DMS114 treated with DMSO at 0.1 percent for 48 hours (cell line): ENCODE results near the gene CPEB3.
"Not testable (repeated sequence)": the region's sequence is repeated elsewhere in the genome, so short reads cannot be mapped to it uniquely, and the experiment has no call there.

Source experiments
- DNase-seq: peaks from one replicate; lab custom pipeline; 2025; ENCODE audit not compliant: unreplicated experiment; lab: John Stamatoyannopoulos, UW

The CPEB3 gene

DNA sequence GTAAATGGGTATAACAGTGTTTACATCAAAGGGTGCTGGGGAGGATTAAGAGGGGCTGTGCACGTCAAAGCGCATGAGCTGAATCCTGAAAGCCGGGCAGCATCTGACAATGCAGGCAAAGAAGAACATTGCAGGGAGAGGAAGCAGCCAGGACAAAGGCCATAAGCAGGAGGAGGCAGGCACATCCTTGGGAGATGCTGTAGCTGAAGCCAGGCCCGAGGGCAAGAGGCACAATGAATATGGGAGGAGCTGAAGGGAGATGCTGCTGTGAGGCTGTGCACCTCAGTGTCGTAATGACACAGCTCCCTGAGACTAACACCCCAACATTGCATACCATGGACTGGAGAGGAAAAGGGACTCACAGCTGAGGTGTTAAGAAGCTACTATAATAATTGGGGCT, 238.1 kb downstream of the CPEB3 start:
- no peak for DNase-seq

DNA sequence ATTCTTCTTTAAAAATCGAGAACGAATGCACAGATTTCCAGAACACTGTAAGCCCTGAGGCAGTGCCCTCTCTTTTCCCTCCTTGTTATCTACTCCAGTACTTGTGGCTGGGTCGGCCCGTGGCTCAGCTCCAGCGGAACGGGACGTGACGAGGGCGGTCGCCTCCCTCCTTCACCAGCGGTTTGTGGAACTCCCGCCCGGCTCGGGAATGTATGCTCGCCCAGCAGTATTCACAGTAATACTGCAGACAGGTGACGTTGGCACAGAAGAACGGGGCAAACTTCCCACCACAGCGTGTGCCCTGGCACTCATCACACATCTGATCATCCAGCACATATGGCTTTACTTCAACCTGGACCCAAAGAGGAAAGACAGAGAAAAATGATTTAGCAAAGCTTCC, 238.8 kb downstream of the CPEB3 start:
- no peak for DNase-seq

DNA sequence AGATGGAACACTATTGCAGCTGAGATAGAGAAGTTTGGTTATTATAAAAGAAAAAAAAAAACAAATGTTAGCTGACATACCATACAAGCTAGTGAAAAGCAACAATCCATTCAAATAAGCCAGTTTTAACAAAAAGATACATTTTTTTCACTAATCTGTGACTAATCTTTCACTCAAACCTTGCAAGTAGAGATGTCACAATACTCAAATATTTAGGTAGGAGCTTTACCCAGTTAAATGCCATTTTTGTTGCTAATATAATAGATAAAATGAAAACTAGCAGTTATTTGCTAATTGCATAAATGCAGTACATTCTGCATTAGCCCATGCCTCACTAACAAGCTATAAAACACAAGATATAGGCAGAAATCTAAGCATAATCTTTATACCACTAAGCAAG, 243.7 kb downstream of the CPEB3 start:
- DNase-seq = no peak

DNA sequence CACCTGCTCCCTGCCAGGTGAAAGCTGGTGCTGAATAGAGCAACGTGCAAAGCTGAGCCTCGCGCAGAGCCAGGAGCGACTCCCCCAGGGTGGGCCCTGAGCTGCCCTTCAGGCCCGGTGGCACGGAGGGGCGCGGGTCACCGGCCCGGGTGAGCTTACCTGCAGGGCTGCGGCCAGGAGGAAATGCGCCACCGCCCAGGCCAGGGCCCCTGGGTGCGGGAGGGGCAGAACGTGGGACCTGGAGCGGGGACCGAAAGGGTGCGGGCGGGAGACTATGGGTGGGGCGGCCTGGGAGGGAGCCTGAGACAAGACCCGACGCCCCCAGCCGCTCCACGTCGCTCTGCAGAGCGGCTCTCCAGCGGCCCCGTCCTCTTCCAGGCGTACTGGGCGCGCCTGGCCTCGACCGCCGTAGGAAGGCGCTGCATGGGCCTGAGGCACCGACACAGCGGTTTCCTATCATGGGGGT, 245.2 kb downstream of the CPEB3 start:
- DNase-seq = no peak

DNA sequence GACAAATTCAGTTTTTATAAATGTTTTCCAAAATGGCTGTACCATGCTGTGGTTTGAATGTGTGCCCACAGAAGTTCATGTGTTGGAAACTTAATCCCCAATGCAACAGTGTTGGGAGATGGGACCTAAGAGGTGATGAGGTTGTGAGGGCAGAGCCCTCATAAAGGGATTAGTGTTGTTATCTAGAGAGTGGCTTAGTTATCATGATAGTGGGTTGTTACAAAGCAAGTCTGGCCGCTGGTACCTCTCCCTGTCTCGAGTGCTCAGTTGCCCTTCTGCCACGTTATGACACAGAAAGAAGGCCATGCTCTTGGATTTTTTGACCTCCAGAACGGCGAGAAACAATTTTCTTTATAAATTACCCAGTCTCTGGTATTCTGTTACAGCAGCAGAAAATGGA, 248.3 kb downstream of the CPEB3 start:
- no peak for DNase-seq

DNA sequence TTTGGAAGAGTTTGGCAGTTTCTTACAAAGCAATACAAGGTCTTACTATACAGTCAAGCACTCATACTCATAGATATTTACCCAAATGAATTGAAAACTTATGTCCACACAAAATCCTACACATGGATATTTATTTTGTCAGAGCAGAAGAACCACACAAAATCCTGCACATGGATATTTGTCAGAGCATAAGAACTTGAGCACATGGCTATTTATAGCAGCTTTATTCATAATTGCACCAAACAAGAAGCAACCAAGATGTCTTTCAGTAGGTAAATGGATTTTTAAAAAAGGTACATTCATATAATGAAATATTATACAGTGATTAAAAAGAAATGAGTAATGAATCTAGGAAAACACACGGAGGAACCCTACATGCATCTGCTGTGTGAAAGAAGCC, 251.9 kb downstream of the CPEB3 start:
- DNase-seq = no peak

DNA sequence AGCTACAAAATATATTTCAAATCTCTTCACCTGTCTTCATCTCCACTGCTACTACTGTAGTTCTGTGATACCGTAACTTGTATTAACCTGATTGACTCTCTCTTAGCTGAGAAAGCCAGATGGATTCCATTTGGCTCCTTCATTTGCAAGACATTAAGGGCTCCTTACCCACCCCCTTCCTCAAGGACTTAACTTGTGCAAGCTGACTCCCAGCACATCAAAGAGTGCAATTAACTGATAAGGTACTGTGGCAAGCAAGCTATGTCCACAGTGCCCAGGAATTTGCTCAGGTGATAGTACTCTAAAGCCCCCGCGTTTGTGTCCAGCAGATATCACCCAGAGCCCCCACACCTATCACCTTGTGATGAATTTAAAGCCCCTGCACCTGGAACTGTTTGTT, 257.8 kb downstream of the CPEB3 start:
- DNase-seq = not testable (repeated sequence)

DNA sequence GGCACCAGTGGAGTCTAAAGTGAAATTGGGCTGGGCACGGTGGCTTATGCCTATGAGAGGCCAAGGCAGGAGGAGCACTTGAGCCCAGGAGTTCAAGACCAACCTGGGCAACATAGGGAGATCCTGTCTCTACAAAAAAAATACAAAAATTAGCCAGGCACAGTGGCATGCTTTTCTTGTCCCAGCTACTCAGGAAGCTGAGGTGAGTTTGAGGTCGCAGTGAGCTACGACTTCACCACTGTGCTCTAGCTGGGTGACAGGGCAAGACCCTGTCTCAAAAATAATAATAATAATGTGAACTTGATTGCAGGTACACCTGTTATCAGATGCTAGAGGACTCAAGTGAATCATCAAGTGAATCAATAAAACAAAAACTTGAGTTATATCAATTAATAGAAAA, 259.3 kb downstream of the CPEB3 start:
- no peak for DNase-seq

DNA sequence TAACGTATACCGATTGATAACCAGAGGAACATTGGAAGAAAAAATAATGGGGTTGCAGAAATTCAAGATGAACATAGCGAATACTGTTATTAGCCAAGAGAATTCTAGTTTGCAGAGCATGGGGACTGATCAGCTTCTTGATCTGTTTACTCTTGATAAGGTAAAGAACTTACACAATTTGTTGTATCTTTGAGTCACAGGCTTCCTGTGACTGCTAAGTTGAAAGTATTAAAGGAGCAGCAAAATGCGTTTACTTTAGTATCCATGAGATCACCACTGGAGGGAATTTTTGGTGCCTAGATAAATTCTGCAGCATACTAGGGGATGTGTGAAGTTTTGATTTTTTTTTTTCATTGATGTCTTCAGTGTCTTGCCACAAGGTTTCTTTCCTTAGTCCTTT, 263.7 kb downstream of the CPEB3 start:
- no peak for DNase-seq

DNA sequence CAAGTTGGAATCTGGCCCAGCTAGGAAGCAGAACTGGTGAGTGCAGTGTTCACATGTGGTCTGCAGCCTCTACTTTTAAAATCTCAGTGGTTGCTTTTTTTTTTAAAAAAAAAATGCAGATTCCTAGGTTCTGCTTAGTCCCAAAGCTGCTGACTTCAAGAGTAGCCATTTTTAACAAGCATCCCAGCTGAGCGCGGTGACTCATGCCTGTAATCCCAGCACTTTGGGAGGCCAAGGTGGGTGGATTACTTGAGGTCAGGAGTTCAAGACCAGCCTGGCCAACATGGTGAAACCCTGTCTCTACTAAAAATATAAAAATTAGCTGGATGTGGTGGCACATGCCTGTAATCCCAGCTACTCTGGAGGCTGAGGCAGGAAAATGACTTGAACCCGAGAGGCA, 265.5 kb downstream of the CPEB3 start:
- DNase-seq = not testable (repeated sequence)

DNA sequence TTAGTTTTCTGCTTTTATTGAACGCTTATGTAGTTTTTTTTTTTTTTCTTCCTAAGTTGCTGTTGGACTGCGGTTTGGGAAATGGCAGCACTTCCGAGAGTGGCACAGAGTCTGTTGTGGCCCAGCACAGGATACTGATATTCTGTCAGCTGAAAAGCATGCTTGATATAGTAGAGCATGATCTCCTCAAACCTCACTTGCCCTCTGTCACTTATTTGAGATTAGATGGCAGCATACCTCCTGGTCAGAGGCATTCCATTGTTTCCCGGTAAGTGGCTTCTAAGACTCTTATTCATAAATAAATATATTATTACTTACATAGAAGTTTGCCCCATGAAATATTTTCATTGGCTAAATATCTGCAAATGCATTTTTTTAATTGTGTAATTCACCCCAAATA, 266.2 kb downstream of the CPEB3 start:
- no peak for DNase-seq

DNA sequence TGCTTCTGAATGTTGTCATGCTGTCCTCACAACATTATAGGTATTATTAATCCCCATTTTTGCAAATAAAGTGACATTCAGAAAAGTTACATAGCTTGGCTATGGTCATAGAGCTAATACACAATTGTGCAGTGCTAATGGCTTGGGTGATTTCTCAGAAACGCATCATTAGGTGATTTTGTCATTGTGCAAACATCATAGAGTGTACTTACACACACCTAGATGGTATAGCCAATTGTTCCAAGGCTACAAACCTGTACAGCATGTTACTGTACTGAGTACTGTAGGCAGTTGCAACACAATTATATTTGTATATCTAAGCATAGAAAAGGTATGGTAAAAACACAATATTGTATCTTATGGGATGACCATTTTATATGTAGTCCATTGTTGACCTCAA, 276.3 kb downstream of the CPEB3 start:
- no peak for DNase-seq

DNA sequence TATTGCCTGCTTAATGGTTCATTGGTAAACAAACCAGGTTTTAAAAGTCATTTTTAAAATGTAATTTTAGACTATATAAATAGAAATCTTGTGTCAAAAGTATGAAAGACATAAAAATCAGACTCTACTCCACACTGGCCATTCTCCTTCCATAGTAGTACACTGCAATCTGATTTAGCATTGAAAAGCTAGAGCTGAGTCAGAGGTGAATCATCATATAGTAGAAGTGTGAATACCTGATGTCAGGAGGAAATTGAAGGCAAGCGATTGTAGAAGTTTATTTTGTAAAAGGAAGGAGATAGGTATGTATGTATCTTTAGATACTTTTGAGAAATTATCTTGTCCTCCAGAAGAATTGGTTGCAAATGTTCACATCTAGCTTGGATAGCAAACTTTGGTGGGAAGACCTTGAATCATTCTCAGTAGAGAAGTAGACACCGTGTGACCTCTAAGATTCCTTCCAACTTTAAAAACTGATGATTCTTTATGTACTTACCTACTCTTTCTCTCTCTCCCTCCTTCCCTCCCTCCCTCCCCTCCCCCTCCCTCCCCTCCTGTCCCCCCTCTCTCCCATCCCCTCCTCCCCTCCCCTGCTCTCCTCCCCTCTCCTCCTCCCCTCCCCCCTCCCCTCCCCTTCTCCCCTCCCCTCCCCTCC, 279.2 kb downstream of the CPEB3 start:
- DNase-seq = no peak

DNA sequence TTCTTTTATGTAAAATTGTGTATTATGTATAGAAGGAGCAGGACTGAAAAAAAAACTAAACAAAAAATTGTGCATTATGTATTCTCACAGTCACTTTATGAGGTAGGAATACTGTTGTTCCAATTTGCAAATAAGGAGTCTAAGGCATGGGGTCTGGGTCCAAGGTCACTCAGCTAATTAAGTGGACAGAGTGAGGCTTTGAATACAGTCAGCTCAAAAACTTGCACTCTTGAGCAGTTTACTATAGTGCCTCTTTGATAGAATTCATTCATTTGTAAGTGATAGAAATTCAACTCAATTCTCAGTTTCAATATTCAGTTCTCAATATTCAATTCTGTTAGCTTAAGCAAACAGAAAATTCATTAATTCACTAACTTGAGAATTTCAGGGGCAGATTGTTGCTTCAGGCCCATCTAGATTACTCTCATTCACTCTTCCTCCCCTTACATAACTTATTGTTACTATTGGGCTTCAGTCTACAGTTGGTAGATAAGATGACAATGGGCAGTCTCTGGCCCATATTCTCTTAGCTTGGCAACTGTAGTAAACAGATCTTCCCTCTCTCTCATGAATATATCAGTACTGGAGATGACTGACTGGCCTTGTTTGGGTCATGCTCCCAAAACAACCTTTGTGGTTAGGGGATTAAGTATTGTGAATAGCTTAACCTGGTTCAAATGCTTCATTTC, 280.7 kb downstream of the CPEB3 start:
- no peak for DNase-seq

DNA sequence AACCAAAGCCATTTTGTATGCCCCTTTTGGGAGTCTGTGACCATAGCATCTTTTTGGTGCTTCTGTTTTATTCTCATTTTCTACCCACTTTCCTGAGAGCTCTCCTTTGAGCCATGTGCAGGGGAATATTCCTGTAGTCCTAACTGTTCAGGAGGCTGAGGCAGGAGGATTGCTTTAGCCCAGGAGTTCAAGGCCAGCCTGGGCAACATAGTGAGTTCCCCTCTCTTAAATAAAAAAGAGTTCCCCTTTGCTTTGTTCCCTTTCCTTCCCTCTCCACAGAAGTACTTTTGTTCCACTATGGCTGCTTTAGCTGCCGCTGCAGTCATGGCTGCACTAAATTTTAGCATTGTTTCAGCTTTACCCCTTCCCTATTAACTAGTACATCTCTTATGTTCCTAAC, 281.4 kb downstream of the CPEB3 start:
- no peak for DNase-seq

DNA sequence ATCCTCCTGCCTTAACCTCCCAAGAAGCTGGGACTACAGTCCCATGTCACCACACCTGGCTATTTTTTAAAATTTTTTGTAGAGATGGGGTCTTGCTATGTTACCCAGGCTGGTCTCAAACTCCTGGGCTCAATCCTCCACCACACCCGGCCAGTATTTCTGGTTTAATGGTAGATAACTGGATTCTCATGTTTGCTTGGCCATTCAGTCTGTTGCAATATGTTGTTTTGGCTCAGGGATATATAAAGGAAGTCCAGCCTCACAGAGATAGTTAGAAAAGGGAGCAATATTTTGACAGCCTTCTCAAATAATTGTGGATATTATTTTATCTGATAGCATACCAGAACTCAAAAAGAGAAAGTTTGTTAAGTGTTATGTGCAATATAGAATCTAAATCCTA, 284.9 kb downstream of the CPEB3 start:
- DNase-seq = no peak

DNA sequence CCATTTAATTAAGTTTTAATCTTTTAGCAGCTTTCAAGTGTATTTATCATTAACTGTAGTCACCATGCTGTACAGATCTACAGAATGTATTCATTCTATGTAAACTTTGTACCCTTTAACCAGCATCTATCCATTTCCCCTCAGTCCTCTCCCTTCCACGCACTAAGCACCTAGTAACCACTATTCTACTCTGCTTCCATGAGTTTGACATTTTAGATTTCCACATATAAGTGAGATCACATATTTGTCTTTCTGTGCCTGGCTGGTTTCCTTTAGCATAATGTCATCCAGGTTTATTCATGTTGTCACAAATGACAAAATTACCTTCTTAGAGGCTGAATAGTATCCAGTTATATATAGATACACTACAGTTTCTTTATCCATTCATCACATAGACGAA, 287.6 kb downstream of the CPEB3 start:
- no peak for DNase-seq

DNA sequence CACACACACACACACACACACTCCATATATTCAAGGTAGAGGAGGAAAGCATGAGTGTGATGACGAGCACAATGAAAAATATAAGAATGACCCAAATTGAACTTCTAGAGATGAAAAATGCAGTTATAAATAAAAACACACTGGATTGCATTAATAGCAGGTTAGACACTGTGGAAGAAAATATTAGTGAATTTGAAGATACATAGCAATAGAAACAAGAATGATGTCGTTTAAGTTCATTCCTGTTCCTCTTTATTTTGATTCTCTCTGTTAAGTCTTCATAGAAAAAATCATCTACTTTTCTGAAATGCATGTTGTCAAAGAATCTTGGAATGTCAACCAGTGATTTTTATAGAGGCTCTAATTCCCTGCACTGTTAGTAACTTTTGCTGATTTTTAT, 288.9 kb downstream of the CPEB3 start:
- DNase-seq = no peak

DNA sequence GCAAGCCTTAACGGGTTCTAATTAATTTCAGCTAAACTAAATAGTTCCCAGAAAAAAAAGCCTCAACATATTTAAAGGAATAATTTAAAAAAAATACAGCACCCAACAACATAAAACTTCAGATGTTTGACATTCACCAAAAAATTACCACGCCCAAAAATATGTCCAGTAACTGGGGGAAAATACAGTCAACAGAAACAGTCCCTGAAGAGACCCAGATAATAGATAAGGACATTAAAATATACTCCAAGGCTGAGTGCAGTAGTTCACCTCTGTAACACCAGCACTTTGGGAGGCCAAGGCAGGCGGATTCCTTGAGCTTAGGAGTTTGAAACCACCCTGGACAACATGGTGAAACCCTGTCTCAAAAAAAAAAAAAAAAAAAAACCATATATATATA, 289.3 kb downstream of the CPEB3 start:
- DNase-seq = no peak
